IPS DF 6.9 (cell line): Measurements from ENCODE around the gene SUN1.
"Not testable (repeated sequence)": the region's sequence is repeated elsewhere in the genome, so short reads cannot be mapped to it uniquely, and the experiment has no call there.

Source experiments
- DNase-seq: peaks from one replicate; pipeline ENCODE4 v3.0.0-alpha.2; 2013; ENCODE audit warnings: low read depth, low spot score
- H3K27ac ChIP-seq: one replicate; pipeline ENCODE4 v1.5.1; 2013; ENCODE audit warnings: low read length, control low read depth
- H3K27me3 ChIP-seq: 2 replicates; pipeline ENCODE4 v1.6.1; 2013; ENCODE audit warnings: mild to moderate bottlenecking, low read length; ENCODE audit not compliant: control insufficient read depth, insufficient read depth
- H3K36me3 ChIP-seq: 2 replicates; pipeline ENCODE4 v1.6.1; 2013; ENCODE audit warnings: low read length; ENCODE audit not compliant: control insufficient read depth, insufficient read depth
- H3K4me1 ChIP-seq: 2 replicates; pipeline ENCODE4 v1.6.1; 2013; ENCODE audit warnings: low read length; ENCODE audit not compliant: control insufficient read depth, insufficient read depth
- H3K4me3 ChIP-seq: 2 replicates; pipeline ENCODE4 v1.5.1; 2013; ENCODE audit warnings: mild to moderate bottlenecking, low read length
- H3K9me3 ChIP-seq: 2 replicates; pipeline ENCODE4 v1.6.1; 2013; ENCODE audit warnings: low read length, inconsistent platforms; ENCODE audit not compliant: control insufficient read depth, insufficient read depth
- WGBS: extraction: QIAGEN DNeasy Blood & Tissue Kit; methylation state at CpG from one replicate; pipeline ENCODE4 v1.1.7; 2013; ENCODE audit warnings: mixed read lengths, missing lambda C conversion rate; ENCODE audit not compliant: insufficient read length, insufficient coverage; 5-methylcytosine and 5-hydroxymethylcytosine counted together

Gene SUN1

DNA sequence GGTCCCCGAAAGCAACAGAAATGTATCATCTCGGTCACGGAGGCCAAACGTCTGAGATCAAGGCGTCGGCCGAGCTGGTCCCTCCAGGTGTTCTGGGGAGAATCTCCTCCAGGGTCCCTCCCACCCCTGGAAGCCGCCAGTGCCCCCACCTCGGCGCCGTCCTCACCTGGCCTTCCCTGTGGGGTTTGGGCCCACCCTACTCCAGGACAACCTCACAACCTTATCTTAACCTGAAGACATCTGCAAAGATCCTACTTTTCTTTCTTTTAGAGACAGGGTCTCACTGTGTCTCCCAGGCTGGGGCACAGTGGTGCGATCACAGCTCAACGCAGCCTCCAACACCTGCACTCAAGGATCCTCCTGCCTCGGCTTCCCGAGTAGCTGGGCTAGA is 88.8 kb downstream of the SUN1 start:
- Histone ChIP-seq H3K27ac (no peak overlapping the region), H3K27me3 (no peaks in the 10 kb centered on the region), H3K4me3 (no peak overlapping the region), H3K4me1 (no peaks in the 10 kb centered on the region; the same call in 1 of the 2 replicates), H3K36me3 (no peaks in the 10 kb centered on the region; the same call in 1 of the 2 replicates), H3K9me3 (no peaks in the 10 kb centered on the region)
- WGBS: no CpG with 5 or more reads among the region's 15 CpGs
- DNase-seq: no peak

DNA sequence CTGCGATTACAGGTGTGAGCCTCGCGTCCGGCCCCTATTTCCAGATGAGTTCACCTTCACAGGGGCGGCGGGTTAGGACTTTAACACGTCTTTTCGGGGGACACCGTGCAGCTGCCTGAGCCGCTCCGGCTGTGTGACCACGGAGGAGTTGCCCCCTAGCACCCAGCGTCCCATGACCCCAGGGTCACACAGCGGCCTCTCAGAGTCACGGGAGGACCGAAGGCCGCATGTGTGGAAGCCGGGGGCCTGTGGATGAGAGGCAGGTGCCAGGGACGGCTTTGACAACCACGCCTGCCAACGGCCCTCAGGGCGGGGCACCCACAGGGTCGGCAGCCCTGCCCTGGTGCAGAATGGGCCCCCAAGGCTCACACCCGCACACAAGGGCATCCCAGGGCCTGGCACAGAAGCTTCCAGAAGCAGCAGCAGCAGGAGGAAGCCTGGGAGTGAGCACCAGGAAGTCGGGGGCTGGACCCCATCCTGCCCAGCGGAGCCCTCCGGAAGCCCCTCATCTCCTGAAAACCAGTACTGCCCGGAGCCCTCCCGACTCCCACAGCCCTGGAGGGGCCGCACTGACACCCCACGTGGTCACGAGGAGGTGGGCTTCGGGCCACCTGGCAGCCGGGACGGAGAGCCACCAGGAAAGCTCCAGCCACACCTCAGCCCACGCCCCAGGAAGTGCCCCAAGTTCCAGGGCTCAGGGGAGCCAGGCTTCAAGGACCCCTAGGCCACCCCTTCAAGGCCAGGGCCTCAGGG is 89.5 kb downstream of the SUN1 start:
- H3K4me3 ChIP-seq: no peak overlapping the region
- no peaks in the 10 kb centered on the region for H3K9me3 ChIP-seq
- no peaks in the 10 kb centered on the region for H3K27me3 ChIP-seq
- H3K4me1 ChIP-seq: no peaks in the 10 kb centered on the region; the same call in 1 of the 2 replicates
- no peak for DNase-seq
- no CpG with 5 or more reads among the region's 36 CpGs for WGBS
- H3K36me3 ChIP-seq: no peaks in the 10 kb centered on the region; the same call in 1 of the 2 replicates
- no peak overlapping the region for H3K27ac ChIP-seq

DNA sequence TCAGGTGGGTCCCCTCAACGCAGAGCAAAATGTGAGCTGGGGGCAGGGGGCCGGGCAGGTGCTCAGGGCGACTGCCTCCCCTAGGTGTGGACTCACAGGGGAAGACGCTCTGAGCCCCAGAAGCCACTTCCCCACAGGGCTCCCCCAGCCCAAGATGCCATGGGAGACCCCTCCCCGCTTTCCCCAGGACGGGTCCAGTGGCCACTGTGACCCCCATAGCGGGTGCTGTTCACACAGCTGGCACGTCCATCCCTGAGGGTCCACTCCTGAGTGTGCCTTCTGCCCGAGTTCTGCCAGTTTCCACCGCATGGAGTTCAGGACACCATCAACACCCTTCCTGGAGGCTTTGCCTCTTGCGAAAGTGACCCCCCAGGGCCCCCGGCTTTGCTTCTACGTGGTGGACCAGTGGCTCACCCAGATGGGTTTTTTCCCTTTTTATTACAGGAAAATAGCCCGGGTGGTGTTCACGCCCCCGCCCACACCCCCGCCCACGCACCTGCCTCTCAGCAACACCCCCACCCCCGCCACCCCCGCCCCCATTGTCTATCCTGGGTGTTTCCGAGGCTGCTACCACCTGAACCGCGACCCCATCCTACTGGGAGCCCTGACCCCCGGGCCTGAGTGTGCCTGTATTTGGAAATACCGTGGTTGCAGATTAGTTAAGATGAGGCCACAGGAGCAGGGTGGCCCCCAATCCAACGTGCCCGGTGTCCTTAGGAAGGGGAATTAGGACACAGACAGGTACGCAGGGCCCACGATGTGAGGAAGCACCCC is 90.2 kb downstream of the SUN1 start:
- WGBS: no CpG with 5 or more reads among the region's 29 CpGs
- H3K36me3 ChIP-seq: no peaks in the 10 kb centered on the region; the same call in 1 of the 2 replicates
- no peaks in the 10 kb centered on the region for H3K27me3 ChIP-seq
- no peak overlapping the region for H3K27ac ChIP-seq
- H3K4me3 ChIP-seq: no peak overlapping the region
- H3K9me3 ChIP-seq: no peaks in the 10 kb centered on the region
- no peak for DNase-seq
- H3K4me1 ChIP-seq: no peaks in the 10 kb centered on the region; the same call in 1 of the 2 replicates

DNA sequence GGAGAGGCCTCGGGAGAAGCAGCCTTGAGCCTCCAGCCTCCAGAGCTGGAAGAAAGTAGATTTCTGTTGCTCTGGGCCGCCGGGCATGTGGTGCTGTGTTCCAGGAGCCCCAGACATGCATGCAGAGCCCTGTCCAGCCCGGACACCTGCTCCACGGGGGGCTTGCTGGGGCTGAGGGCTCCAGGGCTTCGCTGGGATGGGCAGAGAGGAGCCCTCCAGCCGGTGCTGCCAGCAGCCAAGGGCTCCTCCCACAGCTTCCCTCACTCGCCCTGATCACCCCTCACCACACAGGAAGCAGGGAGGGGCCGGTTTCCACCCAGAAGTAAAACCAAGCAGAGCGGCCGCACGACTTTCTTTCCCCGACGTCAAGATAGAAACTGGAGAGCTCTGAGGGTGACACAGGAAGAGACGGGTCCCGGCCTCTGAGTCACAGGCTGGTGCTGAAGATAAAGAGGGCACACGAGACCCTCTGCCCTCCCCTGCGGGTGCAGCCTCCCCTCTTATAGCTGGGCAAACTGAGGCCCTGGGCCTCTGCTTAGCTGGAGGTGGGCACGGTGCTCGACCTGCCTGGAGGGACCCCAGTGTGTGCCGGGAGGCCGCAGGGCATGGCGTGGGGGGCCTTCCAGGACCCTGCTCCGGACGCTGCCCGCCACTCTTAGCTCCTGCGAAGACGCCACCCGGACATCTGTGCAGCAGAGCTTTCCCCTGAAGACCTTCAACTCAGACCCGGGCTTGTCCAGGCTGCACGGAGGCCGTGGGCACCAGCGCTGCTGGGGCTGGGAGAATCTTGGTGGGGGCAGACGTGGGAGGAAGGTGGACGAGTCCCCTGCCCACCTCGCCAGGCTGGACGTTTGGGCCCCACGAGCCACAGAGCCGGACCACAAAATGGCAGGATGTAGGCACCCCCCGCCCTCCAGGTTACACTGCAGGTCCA is 91.1 kb downstream of the SUN1 start:
- DNase-seq: no peak
- Histone ChIP-seq H3K4me1 (no peaks in the 10 kb centered on the region; the same call in 1 of the 2 replicates), H3K4me3 (no peak overlapping the region), H3K27me3 (no peaks in the 10 kb centered on the region), H3K27ac (no peak overlapping the region), H3K9me3 (no peaks in the 10 kb centered on the region), H3K36me3 (no peaks in the 10 kb centered on the region; the same call in 1 of the 2 replicates)
- WGBS: no CpG with 5 or more reads among the region's 40 CpGs

DNA sequence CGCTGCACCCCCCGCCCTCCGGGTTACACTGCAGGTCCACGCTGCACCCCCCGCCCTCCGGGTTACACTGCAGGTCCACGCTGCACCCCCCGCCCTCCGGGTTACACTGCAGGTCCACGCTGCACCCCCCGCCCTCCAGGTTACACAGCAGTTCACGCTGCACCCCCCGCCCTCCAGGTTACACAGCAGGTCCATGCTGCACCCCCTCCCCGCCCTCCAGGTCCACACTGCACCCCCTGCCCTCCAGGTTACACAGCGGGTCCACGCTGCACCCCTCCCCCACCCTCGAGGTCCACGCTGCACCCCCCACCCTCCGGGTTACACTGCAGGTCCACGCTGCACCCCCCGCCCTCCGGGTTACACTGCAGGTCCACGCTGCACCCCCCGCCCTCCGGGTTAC is 91.8 kb downstream of the SUN1 start:
- H3K27ac ChIP-seq, H3K27me3 ChIP-seq, H3K9me3 ChIP-seq, H3K4me3 ChIP-seq, DNase-seq, H3K4me1 ChIP-seq, H3K36me3 ChIP-seq: not testable (repeated sequence)
- WGBS: no CpG with 5 or more reads among the region's 25 CpGs
